Retinal pigment epithelial cell (primary cell): ENCODE results near the gene TCIRG1.
A peak's percentile ranks its signal among the peaks of the same experiment; 100 is the strongest.

Source experiments
- DNase-seq: peaks from one replicate; pipeline ENCODE4 v3.0.0-alpha.2; 2010; ENCODE audit warnings: low read depth
- H3K4me3 ChIP-seq: 2 replicates; pipeline ENCODE4 v1.5.1; 2011; ENCODE audit warnings: mild to moderate bottlenecking, low read length, control low read depth, moderate library complexity
- CTCF ChIP-seq: conservative IDR thresholded peaks from 2 replicates; pipeline ENCODE4 v1.5.1; 2011; ENCODE audit warnings: low read depth, low read length, control low read depth, inconsistent platforms

The TCIRG1 gene

GRCh38 chr11:68076371-68077042 is 37.7 kb downstream of the TCIRG1 start:
- DNase-seq = no peak
- no peak overlapping the region for H3K4me3 ChIP-seq
- peak; percentile 52 for TF ChIP-seq CTCF

- no peak for DNase-seq
- no peak overlapping the region for H3K4me3 ChIP-seq
- TF ChIP-seq CTCF = no peak
These were observed 39.1 kb downstream of the TCIRG1 start for GRCh38 chr11:68077617-68078582.

- TF ChIP-seq CTCF = no peak
- DNase-seq = no peak
- no peak overlapping the region for H3K4me3 ChIP-seq
These were observed 42.0 kb downstream of the TCIRG1 start for GRCh38 chr11:68080860-68081259.

- H3K4me3 ChIP-seq = no peak overlapping the region
- no peak for DNase-seq
- TF ChIP-seq CTCF = no peak
These were observed 42.9 kb downstream of the TCIRG1 start for GRCh38 chr11:68081691-68082090.

- no peak for TF ChIP-seq CTCF
- no peak for DNase-seq
- H3K4me3 ChIP-seq = no peak overlapping the region
These were observed 43.7 kb downstream of the TCIRG1 start for GRCh38 chr11:68082481-68082880.

- H3K4me3 ChIP-seq = no peak overlapping the region
- TF ChIP-seq CTCF = no peak
These were observed 44.7 kb downstream of the TCIRG1 start for GRCh38 chr11:68083517-68083916.

More at GRCh38 chr11:68083517-68083916, 44.7 kb downstream of the TCIRG1 start:
- no peak for DNase-seq
